GM18511 (cell line): ENCODE measurements around the gene PARD6G.
"Not testable (repeated sequence)": the region's sequence is repeated elsewhere in the genome, so short reads cannot be mapped to it uniquely, and the experiment has no call there.

Experiments
- ATAC-seq: cut with Tn5 transposase; IDR thresholded peaks from one replicate; pipeline ENCODE4 v1.9.1; 2021; ENCODE audit warnings: mild to moderate bottlenecking, moderate library complexity; ENCODE audit not compliant: unreplicated experiment

Gene PARD6G

GRCh38 chr18:80241919-80242777, 5.2 kb downstream of the PARD6G start:
- ATAC-seq: no peak

- no peak for ATAC-seq
Measured at GRCh38 chr18:80239830-80240229, 7.5 kb downstream of the PARD6G start.

DNA sequence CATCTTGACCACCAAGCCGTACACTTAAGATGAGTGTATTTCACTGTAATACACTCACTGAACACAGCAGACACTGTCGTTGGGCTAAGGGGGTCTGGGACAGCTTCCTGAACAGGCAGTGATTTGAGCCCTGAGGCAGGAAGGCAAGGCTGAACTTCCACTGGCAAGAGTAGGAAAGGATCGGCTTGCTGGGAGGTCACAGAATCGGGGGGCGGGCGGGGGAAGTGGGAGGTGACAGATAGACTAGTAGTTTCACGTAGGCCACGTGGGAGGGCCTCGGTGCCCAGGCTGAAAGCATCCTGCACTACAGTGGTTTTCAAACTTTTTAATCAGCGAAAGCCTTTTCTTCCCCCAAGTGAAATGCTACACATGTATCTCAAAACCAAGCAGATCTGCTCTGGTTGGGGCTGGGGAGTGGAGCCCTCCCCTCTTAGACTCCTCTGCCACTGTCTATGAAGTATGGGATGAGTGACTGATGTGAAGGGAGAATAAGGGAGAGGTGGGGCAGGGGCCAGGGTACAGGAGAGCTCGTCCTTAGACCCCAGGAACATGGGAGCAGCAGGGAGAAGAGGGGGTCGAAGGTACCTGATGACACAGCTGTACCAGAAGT, 8.6 kb downstream of the PARD6G start:
- no peak for ATAC-seq

- ATAC-seq: not testable (repeated sequence)
Measured at GRCh38 chr18:80237519-80237918, 9.8 kb downstream of the PARD6G start.

DNA sequence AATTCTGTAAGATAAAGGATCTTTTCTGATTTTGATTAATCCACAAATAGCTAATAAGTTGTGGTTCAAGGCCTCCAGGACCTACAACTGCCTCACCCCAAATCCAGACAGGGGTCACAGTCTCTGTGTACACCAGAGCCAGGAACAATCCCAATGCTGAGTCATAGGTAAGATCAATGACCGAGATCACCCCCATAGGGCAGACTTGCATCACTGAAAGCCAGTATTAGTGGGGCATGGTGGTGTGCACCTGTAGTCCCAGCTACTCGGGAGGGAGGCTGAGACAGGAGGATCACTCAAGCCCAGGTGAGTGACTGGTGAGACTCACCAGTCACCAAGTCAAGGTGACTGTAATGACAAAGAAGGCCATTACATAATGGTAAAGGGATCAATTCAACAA, 12.9 kb downstream of the PARD6G start:
- ATAC-seq: no peak

- no peak for ATAC-seq
Measured at GRCh38 chr18:80233899-80234298, 13.4 kb downstream of the PARD6G start.

DNA sequence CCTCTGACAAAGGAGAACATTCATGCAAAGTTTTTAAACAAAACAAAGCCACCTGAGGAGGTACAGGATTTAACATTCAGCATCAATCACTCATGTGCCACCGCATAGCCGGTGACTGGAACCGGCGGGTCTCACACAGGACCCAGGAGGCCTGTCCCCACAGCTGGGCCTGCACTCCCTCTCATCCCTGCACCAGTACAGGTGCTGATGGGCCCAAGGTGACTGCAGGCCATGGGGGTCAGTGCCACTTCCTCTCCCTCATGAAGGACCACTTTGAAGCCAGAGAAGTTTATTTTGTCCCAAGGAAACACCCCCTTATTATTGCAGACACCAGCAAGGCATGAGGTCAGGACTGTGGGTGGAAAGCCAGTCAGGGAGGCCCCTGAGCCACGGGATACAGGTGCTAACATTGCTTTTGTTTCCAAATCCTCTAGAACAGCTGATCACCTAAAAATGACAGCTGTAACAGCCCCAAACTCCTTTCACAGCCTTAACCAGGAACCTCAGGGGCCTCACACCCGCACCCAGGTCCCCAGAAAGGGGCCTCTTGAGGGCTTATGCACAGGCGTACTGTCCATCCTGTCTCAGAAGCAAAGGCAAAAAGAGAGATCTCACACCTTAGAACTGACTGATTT, 14.0 kb downstream of the PARD6G start:
- ATAC-seq: no peak

- no peak for ATAC-seq
Measured at GRCh38 chr18:80232710-80233109, 14.6 kb downstream of the PARD6G start.

DNA sequence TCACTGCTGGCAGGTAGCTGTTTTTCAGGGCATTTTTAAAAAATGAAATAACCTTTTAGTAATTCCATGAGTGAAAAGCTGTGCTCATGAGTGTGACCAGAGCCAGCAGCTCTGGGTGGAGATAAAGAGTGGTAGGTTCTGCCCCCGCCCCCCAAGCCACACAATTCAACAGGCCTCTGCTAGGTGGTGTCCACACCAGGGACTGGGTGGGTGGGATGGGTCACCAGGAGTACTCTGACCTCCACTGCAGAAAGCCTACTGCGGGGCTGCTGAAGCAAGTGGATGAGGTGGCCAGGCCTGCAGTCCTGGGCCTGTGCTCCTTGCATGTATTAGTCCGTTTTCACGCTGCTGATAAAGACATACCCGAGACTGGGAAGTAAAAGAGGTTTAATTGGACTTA, 15.3 kb downstream of the PARD6G start:
- no peak for ATAC-seq

- no peak for ATAC-seq
Measured at GRCh38 chr18:80231616-80232015, 15.7 kb downstream of the PARD6G start.

DNA sequence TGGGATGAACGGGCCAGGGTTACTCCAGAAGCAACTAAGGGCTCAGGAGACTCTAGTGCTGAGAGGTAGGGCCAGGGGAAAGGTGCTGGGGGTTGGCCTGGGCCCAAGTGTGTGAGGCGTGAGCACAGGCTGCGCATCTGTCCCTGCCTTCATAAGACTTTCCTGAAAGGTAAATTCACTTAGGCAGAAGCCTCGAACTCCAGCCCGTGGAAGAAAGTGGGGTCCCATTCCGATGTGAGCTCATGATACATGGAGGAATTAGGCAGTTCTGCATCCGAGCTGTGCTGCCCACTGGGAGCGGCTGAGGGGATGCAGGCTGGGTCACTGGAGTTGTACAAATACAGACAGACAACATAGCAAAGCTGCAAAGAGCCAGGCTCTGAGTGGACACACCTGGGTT, 16.2 kb downstream of the PARD6G start:
- no peak for ATAC-seq

- no peak for ATAC-seq
Measured at GRCh38 chr18:80229766-80230745, 17.3 kb downstream of the PARD6G start.

DNA sequence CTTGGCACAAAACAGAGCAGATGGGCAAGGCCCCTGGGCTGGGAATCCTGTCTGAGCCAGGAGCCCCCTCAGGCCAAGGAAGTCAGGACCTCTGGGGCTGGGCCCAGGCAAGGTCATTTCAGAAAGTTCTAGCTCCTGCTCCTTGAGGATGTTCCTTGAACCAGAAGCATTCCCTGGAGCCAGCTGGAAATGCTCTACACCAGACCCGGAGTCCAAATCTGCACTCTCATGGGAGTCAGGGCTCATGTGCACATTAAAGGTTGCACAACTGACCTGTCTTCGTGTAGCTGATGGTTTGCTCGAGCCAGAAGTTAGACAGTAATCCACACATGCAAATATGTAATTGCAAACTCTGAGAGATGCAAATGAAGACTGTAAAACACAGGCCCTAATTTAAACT, 18.0 kb downstream of the PARD6G start:
- ATAC-seq: no peak

GRCh38 chr18:80228051-80228848, 19.1 kb downstream of the PARD6G start:
- no peak for ATAC-seq

DNA sequence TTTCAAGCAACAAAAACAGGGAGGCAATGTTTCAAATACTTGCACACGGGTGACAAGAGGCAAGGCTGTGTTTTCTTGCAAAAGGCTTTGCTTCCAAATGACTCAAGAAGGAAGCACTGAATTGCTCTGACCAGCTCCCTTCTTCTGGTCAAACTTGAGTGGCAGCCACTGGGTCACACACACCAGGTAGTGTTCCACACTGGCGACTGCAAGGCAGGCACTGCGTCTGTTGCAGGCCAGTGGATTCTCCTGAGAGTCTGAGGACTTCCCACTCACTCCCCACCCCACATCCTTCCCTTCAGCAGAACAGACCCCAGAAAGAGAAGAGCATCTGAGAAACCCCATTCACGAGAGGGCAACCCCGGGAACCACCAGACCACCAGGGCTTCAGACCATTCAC, 19.8 kb downstream of the PARD6G start:
- ATAC-seq: no peak

GRCh38 chr18:80225685-80226084, 21.6 kb downstream of the PARD6G start:
- no peak for ATAC-seq

DNA sequence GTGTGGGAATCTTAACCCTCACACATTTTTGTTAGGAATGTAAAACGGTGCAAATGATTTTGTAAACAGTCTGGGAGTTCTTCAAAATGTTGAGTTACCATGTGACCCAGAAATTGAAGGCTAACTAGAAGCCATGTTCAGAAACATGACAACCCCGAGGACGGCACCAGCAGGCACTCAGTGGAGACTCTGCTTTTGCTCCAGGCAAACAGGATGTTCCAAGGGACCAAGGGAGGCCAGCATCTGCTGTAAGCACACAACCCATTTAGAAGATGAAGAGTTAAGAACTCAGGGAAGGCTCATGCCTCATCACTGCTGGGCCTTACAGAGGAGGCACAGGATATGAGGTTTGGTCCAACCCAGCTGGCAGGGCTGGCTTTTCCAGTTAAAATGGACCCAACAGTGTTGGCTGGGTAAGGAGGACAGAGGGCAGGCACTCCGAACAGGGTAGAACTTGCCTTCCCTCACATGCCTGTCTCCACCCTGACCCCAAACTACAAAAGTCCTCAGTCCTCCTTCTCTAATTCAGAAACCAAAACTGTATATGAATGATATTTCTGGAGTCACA, 23.6 kb downstream of the PARD6G start:
- no peak for ATAC-seq

GRCh38 chr18:80219488-80219887, 27.8 kb downstream of the PARD6G start:
- ATAC-seq: not testable (repeated sequence)

DNA sequence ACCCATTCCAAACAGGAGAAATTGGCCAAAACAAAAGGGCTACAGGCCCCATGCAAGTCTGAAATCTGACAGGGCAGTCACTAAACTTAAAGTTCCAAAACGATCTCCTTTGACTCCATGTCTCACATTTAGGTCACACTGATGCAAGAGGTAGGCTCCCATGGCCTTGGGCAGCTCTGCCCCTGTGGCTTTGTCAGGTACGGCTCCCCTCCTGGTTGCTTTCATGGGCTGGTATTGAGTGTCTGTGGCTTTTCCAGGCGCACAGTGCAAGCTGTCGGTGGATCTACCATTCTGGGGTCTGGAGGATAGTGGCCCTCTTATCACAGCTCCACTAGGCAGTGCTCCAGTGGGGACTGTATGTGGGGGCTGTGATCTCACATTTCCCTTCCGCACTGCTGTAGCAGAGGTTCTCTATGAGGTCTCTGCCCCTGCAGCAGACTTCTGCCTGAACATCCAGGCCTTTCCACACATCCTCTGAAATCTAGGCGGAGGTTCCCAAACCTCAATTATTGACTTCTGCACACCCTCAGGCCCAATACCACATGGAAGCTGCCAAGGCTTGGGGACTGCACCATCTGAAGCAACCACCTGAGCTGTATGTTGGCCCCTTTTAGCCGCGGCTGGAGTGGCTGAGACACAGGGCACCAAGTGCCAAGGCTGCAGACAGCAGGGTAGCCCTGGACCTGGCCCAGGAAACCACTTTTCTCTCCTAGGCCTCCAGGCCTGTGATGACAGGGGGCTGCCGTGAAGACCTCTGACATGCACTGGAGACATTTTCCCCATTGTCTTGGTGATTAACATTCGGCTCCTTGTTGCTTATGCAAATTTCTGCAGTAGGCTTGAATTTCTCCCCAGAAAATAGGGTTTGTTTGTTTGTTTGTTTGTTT, 28.7 kb downstream of the PARD6G start:
- no peak for ATAC-seq
